OCI-LY3 (cell line): ENCODE results near the gene PXK.

Source experiments
- H2AFZ ChIP-seq: fragments of 200-600, 300-600 bp; shearing (Covaris generic); 2 replicates; pipeline ENCODE4 v1.6.0; 2014; ENCODE audit warnings: antibody characterized with exemption, low read depth, low read length
- H3K27ac ChIP-seq: fragments of 200-600, 300-600 bp; sonication (generic); 2 replicates; pipeline ENCODE4 v1.5.1; 2014; ENCODE audit warnings: mild to moderate bottlenecking, low read length, moderate library complexity, mixed read lengths
- H3K27me3 ChIP-seq: fragments of 200-600, 300-600 bp; sonication (generic); 2 replicates; pipeline ENCODE4 v1.6.1; 2014; ENCODE audit warnings: low read depth, low read length, mixed read lengths
- H3K36me3 ChIP-seq: fragments of 200-600, 300-600 bp; sonication (generic); replicated peaks from 2 replicates; pipeline ENCODE3; 2014; ENCODE audit warnings: low read depth, low read length, mixed read lengths
- H3K4me1 ChIP-seq: fragments of 300-600, 200-600 bp; sonication (generic); 2 replicates; pipeline ENCODE4 v1.6.1; 2014; ENCODE audit warnings: low read length, mixed read lengths
- H3K4me2 ChIP-seq: fragments of 200-600, 300-600 bp; sonication (generic); 2 replicates; pipeline ENCODE4 v1.6.1; 2014; ENCODE audit warnings: low read length, mixed read lengths
- H3K4me3 ChIP-seq: fragments of 300-600, 200-600 bp; sonication (generic); 2 replicates; pipeline ENCODE4 v1.5.1; 2014; ENCODE audit warnings: antibody characterized with exemption, mild to moderate bottlenecking, low read length, moderate library complexity
- H3K79me2 ChIP-seq: fragments of 300-600, 200-600 bp; shearing (Covaris generic); 2 replicates; pipeline ENCODE4 v1.6.1; 2014; ENCODE audit warnings: mild to moderate bottlenecking, low read length, mixed read lengths
- H3K9ac ChIP-seq: fragments of 300-600, 200-600 bp; shearing (Covaris generic); 2 replicates; pipeline ENCODE4 v1.6.0; 2014; ENCODE audit warnings: mild to moderate bottlenecking, low read length, moderate library complexity
- H3K9me3 ChIP-seq: fragments of 200-600, 300-600 bp; shearing (Covaris generic); 2 replicates; pipeline ENCODE4 v1.6.1; 2014; ENCODE audit warnings: low read length, mixed read lengths; ENCODE audit not compliant: insufficient read depth
- H4K20me1 ChIP-seq: fragments of 200-600, 300-600 bp; sonication (generic); 2 replicates; pipeline ENCODE4 v1.6.1; 2016; ENCODE audit warnings: low read length, mixed read lengths; ENCODE audit not compliant: insufficient read depth
- EZH2phosphoT487 ChIP-seq: fragments of 200-600 bp; shearing (Covaris generic); IDR thresholded peaks from 2 replicates; pipeline ENCODE4 v1.6.1; 2018; ENCODE audit warnings: antibody characterized with exemption, mixed run types, low read depth
- TF ChIP-seq, protein P1 (sequence below): fragments of 200-600, 300-600 bp; sonication (generic); IDR thresholded peaks from 2 replicates; pipeline ENCODE4 v1.5.1; 2014; ENCODE audit warnings: antibody characterized with exemption, low read length, low read depth

The PXK gene

DNA sequence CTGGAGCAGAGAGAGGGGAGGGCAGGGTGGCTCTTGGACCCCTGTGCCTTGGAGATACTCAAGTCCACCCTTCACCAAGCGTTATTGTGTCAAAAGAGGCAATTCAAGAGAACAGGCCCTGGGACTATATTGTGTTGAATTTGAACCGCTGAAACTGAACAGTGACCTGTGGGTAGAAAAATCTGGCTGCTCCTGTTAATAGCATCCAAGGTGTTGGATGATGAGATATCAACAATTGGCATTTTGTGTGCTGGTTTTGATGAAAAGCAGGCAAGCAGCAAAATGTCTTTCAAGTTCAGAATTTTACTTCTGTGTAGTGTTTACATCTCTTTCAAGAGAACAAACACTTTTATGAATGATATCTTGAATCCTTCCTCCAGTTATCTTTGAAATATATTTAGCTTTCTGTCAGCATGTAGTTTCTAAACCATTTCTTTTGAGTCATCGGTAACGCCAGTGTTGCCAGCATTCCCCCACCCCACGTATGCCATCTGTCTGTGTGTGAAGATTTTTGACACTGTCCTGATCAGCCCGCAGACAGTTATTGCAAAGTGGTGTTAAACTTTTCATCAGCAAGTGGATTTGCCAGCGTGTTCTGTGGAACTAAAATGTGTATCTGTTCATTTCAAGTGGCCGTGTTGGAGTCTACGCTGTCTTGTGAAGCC is 66.1 kb downstream of the PXK start:
- Histone ChIP-seq H3K9me3 (no peaks in the 10 kb centered on the region), H3K4me2 (no peak overlapping the region), H3K27ac (no peak overlapping the region), H3K4me1 (peaks cover 14% of the 10 kb centered on the region), H3K9ac (no peak overlapping the region), H3K4me3 (no peak overlapping the region), H3K36me3 (peaks cover 3% of the 10 kb centered on the region), H2AFZ (no peak overlapping the region), H4K20me1 (no peaks in the 10 kb centered on the region), H3K27me3 (no peaks in the 10 kb centered on the region), H3K79me2 (no peaks in the 10 kb centered on the region)
- TF ChIP-seq, protein P1, sequence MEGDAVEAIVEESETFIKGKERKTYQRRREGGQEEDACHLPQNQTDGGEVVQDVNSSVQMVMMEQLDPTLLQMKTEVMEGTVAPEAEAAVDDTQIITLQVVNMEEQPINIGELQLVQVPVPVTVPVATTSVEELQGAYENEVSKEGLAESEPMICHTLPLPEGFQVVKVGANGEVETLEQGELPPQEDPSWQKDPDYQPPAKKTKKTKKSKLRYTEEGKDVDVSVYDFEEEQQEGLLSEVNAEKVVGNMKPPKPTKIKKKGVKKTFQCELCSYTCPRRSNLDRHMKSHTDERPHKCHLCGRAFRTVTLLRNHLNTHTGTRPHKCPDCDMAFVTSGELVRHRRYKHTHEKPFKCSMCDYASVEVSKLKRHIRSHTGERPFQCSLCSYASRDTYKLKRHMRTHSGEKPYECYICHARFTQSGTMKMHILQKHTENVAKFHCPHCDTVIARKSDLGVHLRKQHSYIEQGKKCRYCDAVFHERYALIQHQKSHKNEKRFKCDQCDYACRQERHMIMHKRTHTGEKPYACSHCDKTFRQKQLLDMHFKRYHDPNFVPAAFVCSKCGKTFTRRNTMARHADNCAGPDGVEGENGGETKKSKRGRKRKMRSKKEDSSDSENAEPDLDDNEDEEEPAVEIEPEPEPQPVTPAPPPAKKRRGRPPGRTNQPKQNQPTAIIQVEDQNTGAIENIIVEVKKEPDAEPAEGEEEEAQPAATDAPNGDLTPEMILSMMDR: no peak
- no peak for TF ChIP-seq EZH2phosphoT487

DNA sequence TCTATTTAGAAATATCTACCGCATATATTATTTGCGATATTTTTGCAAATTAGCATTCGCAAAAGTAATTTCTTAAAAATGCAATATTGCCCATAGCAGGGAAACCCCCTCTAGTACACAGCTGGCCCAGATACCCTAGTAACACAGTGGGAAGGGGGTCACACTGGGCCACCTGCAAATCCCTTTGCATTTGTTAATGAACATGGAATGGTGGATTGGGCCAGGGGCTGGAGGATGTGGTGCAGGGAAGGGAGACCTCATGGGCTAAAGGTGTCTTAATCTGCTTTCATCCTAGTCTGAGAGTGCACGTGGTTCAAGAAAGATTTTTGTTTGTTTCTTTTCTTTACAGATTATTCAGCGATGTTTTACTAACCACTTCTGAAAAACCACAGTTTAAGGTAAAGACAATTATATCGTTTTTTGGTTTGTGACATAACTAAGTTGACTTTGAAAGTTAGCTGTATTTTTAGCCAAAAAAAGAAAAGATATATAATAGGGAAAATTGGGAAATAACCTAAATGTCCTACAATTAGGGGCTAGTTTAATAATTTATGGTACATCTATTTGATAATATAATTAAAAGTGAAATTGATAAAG is 70.9 kb downstream of the PXK start:
- Histone ChIP-seq H3K4me3 (no peak overlapping the region), H3K9me3 (no peaks in the 10 kb centered on the region), H3K36me3 (peaks cover 2% of the 10 kb centered on the region), H2AFZ (no peak overlapping the region), H3K4me1 (peaks cover 15% of the 10 kb centered on the region), H3K27me3 (no peaks in the 10 kb centered on the region), H3K27ac (no peak overlapping the region), H3K4me2 (no peak overlapping the region), H4K20me1 (no peaks in the 10 kb centered on the region), H3K79me2 (no peaks in the 10 kb centered on the region), H3K9ac (no peak overlapping the region)
- no peak for TF ChIP-seq EZH2phosphoT487
- TF ChIP-seq, protein P1: no peak

DNA sequence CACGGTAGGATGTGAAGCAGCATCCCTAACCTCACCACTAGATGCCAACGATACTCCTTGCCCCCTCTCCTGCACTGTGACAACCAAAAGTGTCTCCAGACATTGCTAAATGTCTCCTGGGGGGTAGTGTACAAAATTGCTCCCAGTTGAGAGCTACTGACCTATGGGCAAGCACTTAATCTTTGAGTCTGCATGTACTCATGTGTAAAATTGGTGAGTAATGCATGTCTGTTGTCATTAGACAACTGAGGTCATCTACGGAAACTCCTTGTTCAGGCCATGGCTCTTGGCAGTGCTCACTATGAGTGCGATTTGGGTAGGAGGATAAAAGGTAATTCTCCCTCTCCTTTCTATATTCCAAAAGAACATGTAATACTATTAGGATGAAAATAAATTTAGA is 71.7 kb downstream of the PXK start:
- Histone ChIP-seq H3K27ac (no peak overlapping the region), H3K36me3 (peaks cover 4% of the 10 kb centered on the region)
- TF ChIP-seq EZH2phosphoT487: no peak
- TF ChIP-seq, protein P1: no peak

DNA sequence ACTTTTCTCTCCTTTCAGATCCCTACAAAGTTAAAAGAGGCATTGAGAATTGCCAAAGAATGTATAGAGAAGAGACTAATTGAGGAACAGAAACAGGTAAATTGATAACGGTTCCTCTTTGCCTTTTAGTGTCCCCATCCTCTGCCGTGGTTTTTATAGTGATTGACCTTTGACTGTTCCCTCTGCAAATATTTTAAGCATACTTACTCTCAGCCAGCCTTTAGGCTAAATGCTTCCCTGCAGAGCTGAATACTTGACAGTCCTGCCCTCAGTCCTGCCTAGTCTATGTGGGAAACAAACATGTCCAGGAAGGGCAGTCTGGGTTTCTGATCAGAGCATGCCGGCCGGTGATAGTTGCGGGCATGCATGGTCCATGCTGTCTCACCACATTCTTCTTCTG is 76.2 kb downstream of the PXK start:
- Histone ChIP-seq H3K9ac (no peak overlapping the region), H3K4me2 (peak overlapping the region; percentile 50), H3K4me1 (peaks cover 9% of the 10 kb centered on the region), H3K79me2 (no peaks in the 10 kb centered on the region), H3K27me3 (no peaks in the 10 kb centered on the region), H2AFZ (no peak overlapping the region), H4K20me1 (no peaks in the 10 kb centered on the region), H3K36me3 (peaks cover 10% of the 10 kb centered on the region), H3K9me3 (no peaks in the 10 kb centered on the region), H3K27ac (no peak overlapping the region), H3K4me3 (no peak overlapping the region)
- TF ChIP-seq, protein P1: no peak
- TF ChIP-seq EZH2phosphoT487: no peak

More for the DNA sequence above, 71.7 kb downstream of the PXK start:
- Histone ChIP-seq H3K4me2 (no peak overlapping the region), H3K4me1 (peaks cover 23% of the 10 kb centered on the region), H3K79me2 (no peaks in the 10 kb centered on the region), H2AFZ (no peak overlapping the region), H3K9ac (no peak overlapping the region), H4K20me1 (no peaks in the 10 kb centered on the region), H3K27me3 (no peaks in the 10 kb centered on the region), H3K4me3 (no peak overlapping the region), H3K9me3 (no peaks in the 10 kb centered on the region)
